Stimulated activated naive CD4-positive, alpha-beta T cell treated with Interleukin-2 at 50 U/mL for 16 hours (primary cell): Measurements from ENCODE around the gene ZSCAN2.
"Not testable (repeated sequence)": the region's sequence is repeated elsewhere in the genome, so short reads cannot be mapped to it uniquely, and the experiment has no call there.

ENCODE experiments used
- DNase-seq: peaks from one replicate; lab custom pipeline; 2025; lab: John Stamatoyannopoulos, UW

Gene ZSCAN2

DNA sequence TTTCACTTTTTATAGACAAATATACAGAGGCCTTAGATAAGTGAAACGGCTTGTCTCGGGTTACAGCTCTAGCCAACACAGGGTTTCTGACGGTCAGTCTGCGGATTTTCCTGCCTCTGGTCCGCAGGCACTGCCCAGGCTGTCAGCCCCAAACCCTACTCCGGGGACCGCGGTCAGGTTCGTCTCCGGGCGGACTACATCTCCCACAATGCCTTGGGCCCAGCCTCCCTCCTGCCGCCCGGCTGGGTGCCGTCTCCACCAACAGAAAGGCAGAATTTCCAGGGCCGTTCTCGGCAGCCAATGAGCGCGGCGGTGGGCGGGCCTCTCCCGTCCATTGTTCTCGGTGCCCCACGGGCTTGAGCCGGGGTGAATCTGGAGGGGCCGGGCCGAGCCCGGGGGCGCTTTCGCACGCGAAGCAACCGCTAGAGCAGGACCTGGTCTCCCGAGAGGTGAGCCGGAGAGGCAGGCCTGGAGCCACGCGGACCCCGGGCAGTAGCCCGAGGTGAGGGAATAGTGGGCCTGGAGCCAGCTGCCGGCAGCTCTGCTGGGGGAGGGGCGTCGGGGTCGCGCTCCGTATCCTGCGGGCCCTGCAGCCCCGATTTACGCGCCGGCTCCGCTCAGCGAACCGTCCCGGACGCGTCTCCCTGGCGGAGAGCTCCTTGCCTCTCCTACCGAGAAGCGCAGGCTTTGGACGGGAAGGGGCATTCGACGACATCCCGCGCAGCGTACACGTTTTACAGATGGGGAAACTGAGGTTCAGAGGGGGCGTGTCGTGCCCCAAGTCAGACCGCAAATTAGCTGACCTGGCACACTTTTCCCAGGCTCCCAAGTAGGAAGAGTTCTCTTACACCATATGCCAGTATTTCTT is at the start of gene ZSCAN2:
ZSCAN2 (plus strand) TSS at position 323 of the 868 bp plus-strand sequence. CDS start 2,919 bp downstream, outside the sequence.
- peak; percentile 94 for DNase-seq

GRCh38 chr15:84551624-84552023 is 49.2 kb upstream of the ZSCAN2 start:
- not testable (repeated sequence) for DNase-seq

DNA sequence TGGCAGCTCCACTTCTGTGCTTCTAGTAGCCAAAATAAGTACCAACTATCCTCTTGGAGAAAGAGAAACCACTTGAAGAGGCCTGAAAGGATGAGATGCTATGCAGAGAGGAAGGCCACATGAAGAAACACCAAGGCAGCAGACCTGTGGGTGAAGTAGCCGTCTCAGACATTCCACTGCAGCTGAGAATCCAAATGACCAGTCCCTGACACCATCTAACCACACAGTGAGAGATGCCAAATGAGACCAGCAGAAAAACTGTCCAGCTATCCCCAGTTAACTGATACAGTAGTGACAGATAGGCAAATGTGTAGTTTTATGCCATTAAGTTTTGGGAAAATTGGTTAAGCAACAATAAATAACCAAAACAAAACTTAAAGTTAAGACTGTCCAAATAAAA is 47.9 kb upstream of the ZSCAN2 start:
- no peak for DNase-seq

GRCh38 chr15:84556690-84557089 is 44.1 kb upstream of the ZSCAN2 start:
- DNase-seq: not testable (repeated sequence)

DNA sequence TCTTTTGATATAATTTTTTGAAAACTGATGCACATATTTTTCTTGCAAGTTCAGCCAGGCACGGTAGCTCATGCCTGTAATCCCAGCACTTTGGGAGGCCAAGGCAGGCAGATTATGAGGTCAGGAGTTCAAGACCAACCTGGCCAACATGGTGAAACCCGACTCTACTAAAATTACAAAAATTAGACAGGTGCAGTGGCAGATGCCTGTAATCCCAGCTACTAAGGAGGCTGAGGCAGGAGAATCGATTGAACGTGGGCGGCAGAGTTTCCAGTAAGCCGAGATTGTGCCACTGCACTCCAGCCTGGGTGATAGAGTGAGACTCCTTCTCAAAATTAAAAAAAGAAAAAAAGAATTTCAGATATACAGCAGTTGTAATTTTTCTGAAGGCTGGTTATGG is 32.8 kb upstream of the ZSCAN2 start:
- not testable (repeated sequence) for DNase-seq

- DNase-seq: peak; percentile 37
Observed at GRCh38 chr15:84570164-84570735, 30.6 kb upstream of the ZSCAN2 start.

- DNase-seq: no peak
Observed at GRCh38 chr15:84572231-84572630, 28.6 kb upstream of the ZSCAN2 start.

DNA sequence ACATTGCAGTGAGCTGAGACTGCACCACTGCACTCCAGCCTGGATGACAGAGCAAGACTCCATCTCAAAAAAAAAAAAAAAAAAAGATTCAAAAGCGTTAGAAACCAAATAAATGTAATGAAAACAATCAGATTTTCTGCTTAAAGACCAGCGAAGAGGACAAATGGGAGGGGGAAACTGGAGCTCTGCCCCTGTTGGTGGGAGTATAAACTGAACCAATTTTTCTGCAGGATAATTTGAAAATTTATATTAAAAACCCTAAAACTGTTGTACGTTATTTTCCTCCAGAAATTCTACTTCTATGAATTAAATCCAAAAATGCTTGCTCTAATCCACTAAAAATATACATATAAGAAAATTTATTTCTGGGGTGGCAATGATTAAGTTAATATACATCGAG is 25.3 kb upstream of the ZSCAN2 start:
- DNase-seq: no peak

- not testable (repeated sequence) for DNase-seq
Observed at GRCh38 chr15:84577891-84578290, 22.9 kb upstream of the ZSCAN2 start.

DNA sequence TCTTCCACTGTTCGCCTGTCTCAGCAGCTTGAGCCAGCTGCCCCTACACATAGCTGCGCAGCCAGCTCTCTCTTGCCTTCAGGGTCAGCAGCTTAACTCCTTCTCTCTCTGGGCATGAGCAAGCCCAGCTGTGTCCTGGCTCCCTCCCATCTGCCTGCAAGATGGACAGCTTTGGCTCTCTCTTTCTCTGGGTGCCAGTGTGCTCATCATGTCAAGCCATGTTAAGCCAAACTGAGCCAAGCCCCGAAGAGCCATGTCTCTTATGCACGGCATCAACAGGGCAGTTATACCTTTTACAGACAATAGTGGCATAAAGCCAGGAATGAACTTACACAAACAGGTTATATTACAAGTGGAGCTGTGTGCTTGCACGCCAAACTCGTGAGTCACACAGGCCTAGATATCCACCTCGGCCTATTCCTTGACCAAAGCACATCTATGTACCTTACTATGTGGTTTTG is 21.5 kb upstream of the ZSCAN2 start:
- not testable (repeated sequence) for DNase-seq

GRCh38 chr15:84581676-84582428 is 19.0 kb upstream of the ZSCAN2 start:
- DNase-seq: not testable (repeated sequence)

GRCh38 chr15:84582583-84583157 is 18.1 kb upstream of the ZSCAN2 start:
- DNase-seq: no peak

GRCh38 chr15:84583921-84584320 is 16.9 kb upstream of the ZSCAN2 start:
- not testable (repeated sequence) for DNase-seq

DNA sequence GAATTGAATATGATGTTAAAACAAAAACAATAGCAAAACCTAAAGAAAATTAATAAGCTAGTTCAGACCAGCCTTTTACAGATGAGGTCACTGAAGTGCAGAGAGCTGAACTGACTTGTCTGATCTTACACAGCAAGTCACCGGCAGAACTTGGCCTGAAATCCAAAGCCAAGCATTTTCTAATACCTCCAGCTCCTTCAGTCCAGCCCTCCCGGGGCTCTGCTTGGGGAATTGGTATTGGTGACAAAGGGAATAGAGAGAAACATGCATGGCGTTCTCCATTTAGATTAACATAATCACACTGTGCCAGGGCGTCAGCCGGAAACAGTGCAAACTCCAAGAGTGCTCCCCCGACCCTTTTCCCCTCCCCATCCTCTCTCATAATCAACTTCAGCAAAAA is 14.1 kb upstream of the ZSCAN2 start:
- no peak for DNase-seq

DNA sequence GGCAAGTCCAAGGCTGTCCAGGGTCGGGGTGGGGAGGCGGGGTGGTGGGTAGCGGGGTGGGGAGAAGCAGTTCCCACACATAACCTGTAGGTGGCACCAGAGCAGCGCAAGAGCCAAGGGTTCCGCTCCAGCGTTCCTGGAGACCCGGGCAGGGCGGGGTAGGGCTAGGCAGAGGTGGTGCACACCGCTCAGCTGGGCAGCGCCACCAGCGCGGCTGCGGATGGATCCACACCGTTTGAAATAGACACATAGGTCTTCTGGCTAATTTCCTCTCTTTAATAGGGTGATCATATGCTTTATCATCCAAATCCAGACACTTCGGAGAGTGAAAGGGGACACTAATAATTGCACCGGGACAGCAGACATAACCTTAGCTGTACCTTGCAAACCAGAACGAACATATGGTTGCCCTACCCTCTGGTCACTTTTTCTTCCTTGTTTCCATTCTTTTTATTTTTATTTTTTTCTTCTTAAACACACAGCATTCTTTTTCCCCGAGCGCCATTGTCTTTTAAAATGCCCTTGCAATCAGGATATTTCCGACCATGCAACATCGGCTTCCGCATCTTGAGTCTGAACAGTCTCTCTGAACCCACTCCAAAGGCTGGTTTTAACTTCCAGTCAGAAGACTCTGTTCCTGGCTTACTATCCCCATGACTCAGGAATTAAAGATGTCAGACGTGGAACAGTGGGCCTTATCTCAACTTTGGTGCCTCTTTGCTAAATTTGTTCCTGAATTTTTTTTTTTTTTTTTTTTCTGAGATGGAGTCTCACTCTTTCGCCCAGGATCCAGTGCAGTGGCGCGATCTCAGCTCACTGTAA is 12.5 kb upstream of the ZSCAN2 start:
- peak; percentile 79 for DNase-seq

GRCh38 chr15:84590406-84590805 is 10.4 kb upstream of the ZSCAN2 start:
- DNase-seq: no peak

DNA sequence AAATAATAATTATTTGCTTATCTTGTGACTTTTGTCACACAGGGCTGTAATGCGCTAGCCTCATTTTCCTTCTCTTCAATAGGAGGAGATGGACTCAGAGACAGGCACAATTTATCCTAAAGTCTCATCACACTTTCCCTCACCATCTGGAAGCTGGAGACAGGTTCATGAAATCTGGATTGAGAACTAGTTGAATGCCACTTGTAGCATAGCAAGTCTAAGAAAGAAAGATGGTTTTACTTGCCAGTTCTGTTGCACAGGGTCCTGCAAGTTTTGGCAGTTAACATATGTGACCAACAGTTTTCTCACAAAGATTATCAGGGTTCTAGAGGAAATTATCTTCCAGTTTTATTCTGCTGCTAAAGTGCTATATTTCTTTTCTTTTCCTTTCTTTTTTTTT is 9.0 kb upstream of the ZSCAN2 start:
- DNase-seq: no peak

- DNase-seq: no peak
Observed at GRCh38 chr15:84594617-84595290, 6.1 kb upstream of the ZSCAN2 start.

- DNase-seq: no peak
Observed at GRCh38 chr15:84595660-84596059, 5.1 kb upstream of the ZSCAN2 start.

DNA sequence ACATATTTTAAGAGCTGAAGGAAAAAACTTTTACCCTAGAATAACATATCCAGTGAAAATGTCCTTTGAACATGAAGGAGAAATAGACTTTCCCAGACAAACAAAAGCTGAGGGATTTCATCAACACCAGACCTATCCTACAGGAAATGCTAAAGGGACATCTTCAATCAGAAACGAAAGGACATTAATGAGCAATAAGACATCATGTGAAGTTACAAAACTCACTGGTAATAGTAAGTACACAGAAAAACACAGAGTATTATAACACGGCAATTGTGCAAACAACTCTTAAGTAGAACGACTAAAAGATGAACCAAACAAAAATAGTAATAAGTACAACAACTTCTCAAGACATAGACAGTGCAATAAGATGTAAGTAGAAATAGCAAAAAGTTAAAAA is 3.5 kb upstream of the ZSCAN2 start:
- DNase-seq: no peak

DNA sequence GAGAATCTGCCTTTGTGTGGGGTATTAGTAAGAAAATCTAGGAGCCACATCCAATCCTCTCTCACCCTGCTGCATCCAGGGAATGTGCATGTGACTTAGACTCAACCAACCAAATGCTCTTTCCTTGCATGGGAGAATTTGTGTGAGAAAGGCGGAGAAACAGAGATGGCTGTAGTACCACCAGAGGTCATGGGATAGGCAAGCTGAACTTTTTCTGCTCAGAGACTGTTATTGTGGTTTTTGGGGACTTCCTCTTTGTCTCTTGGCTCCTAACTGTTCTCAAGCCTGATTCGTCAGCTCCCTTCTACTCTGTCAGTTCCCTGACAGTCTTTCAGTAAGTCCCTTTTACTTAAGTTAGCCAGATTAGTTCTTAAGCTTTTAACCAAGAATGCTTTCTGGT is 2.6 kb upstream of the ZSCAN2 start:
- DNase-seq: no peak
